Fibroblast of lung (primary cell): ENCODE data around the gene LSAMP.

Source experiments
- CTCF ChIP-seq, 2 donors: IDR thresholded peaks in 1 of 2; conservative IDR thresholded peaks in 1 of 2; 1 replicate in 1 of 2; 2 replicates in 1 of 2; pipeline ENCODE4 v1.5.1; 2011 to 2012; ENCODE audit warnings: low read length in 2 of 2, control low read depth in 1 of 2, inconsistent platforms in 1 of 2, low read depth in 1 of 2, mild to moderate bottlenecking in 1 of 2
- EZH2 ChIP-seq: IDR thresholded peaks from 2 replicates; pipeline ENCODE4 v1.5.1; 2012; ENCODE audit warnings: low read length, control low read depth, mild to moderate bottlenecking; ENCODE audit errors: missing control alignments

GRCh38 chr3:115834068-115834467 is 611.2 kb downstream of the LSAMP start:
- TF ChIP-seq CTCF (conservative IDR thresholded peaks at IDR 0.05 in 1 of 2, IDR thresholded peaks at IDR 0.05 in 1 of 2; ENCODE audit: low read depth in 1 of 2, low read length in 2 of 2): no peak
- TF ChIP-seq EZH2: no peak
